HepG2 (cell line): ENCODE results near the gene AXDND1. TPM values are rescaled to one million over a fixed set of nuclear protein-coding genes. Genes with fewer than 3 reads are reported as not detected.
"Not testable (repeated sequence)": the region's sequence is repeated elsewhere in the genome, so short reads cannot be mapped to it uniquely, and the experiment has no call there.

Source experiments
- ATAC-seq: fragments of 200-7000 bp; cut with Tn5 transposase; 3 replicates; pipeline ENCODE4 v1.9.1; 2020; ENCODE audit warnings: mild to moderate bottlenecking, moderate library complexity
- BruUV-seq: library from RNA; stranded (reverse); fragments of 400-500 nt; replicated peaks from 2 replicates; lab custom pipeline; 2021; lab: Mats Ljungman, UMichigan
- CTCF ChIA-PET: fragments of 300-600 bp; formaldehyde crosslinking; extraction: SDS; loops from one replicate; lab custom pipeline; 2021; ENCODE audit warnings: low total read pairs, inconsistent platforms, low intra/inter-chr PET ratio; lab: Yijun Ruan, JAX
- POLR2A ChIA-PET: fragments of 350-600 bp; sonication (Branson Sonifier 250); formaldehyde crosslinking; loops from one replicate; lab custom pipeline; 2020; ENCODE audit warnings: antibody characterized with exemption, inconsistent platforms; lab: Yijun Ruan, JAX
- DNase-seq: peaks from one replicate; pipeline ENCODE4 v3.0.0-alpha.2; 2015; ENCODE audit warnings: low spot score
- FAIRE-seq: peaks from 3 replicates; lab custom pipeline; 2011; peaks lifted over from hg19 to GRCh38; lab: Jason Lieb, UNC
- H2AFZ ChIP-seq: one replicate; pipeline ENCODE4 v1.6.1; 2011; ENCODE audit warnings: low read length, inconsistent platforms
- H3K27ac ChIP-seq: fragments of 300-600 bp; 3 replicates; pipeline ENCODE4 v1.8.0; 2011; ENCODE audit warnings: mixed run types, mild to moderate bottlenecking, mixed read lengths, low read length, inconsistent platforms; ENCODE audit not compliant: insufficient read depth; ENCODE audit errors: extremely low read length
- H3K27me3 ChIP-seq, 2 experiments: fragments of 200-600 bp in 1 of 2; 2 replicates in 1 of 2; 3 replicates in 1 of 2; pipeline versions ENCODE4 v1.6.0 to v1.8.0; 2011; ENCODE audit warnings: low read length in 2 of 2, mild to moderate bottlenecking in 2 of 2, moderate library complexity in 2 of 2, inconsistent platforms in 1 of 2; ENCODE audit not compliant: insufficient read depth in 2 of 2, control insufficient read depth in 1 of 2
- H3K36me3 ChIP-seq, 2 experiments: fragments of 200-600 bp in 1 of 2; replicated peaks in 1 of 2; 2 replicates in 1 of 2; 3 replicates in 1 of 2; pipeline versions ENCODE4 v1.5.1 to v1.8.0; 2011; ENCODE audit warnings: low read length in 2 of 2, inconsistent platforms in 1 of 2; ENCODE audit not compliant: insufficient read depth in 2 of 2, control insufficient read depth in 1 of 2
- H3K4me1 ChIP-seq: 2 replicates; pipeline ENCODE4 v1.5.1; 2012; ENCODE audit warnings: low read length, inconsistent platforms; ENCODE audit not compliant: insufficient read depth
- H3K4me2 ChIP-seq: 2 replicates; pipeline ENCODE4 v1.6.0; 2011; ENCODE audit warnings: low read depth, low read length, inconsistent platforms
- H3K4me3 ChIP-seq, 3 experiments: fragments of 200-600 bp in 1 of 3; sonication (generic), shearing (Covaris generic) in 1 of 3; replicated peaks in 1 of 3; 2 replicates each; pipeline ENCODE4 v1.5.1; 2011 to 2016; ENCODE audit warnings: low read length in 3 of 3, inconsistent platforms in 2 of 3, low read depth in 2 of 3, mild to moderate bottlenecking in 2 of 3, control low read depth in 1 of 3, mixed read lengths in 1 of 3; ENCODE audit not compliant: insufficient read depth in 1 of 3
- H3K79me2 ChIP-seq: one replicate; pipeline ENCODE4 v1.6.1; 2011; ENCODE audit warnings: low read length, inconsistent platforms; ENCODE audit not compliant: insufficient read depth
- H3K9ac ChIP-seq: 2 replicates; pipeline ENCODE4 v1.6.0; 2011; ENCODE audit warnings: mild to moderate bottlenecking, low read depth, low read length, inconsistent platforms; ENCODE audit not compliant: insufficient read depth
- H3K9me3 ChIP-seq: 2 replicates; pipeline ENCODE4 v1.5.1; 2012; ENCODE audit warnings: mild to moderate bottlenecking, low read length
- H4K20me1 ChIP-seq: 2 replicates; pipeline ENCODE4 v1.6.0; 2011; ENCODE audit warnings: inconsistent platforms, mild to moderate bottlenecking, low read length, moderate library complexity; ENCODE audit not compliant: insufficient read depth
- WGBS: methylation state at CpG from one replicate; pipeline ENCODE4 v1.1.6; 2017; ENCODE audit warnings: low lambda C conversion rate; 5-methylcytosine and 5-hydroxymethylcytosine counted together
- in situ Hi-C: cut with HindIII; loops from 2 replicates; pipeline ENCODE4 v1.10.0; 2017; ENCODE audit warnings: low pct_unique_long_range_greater_than_20kb; ENCODE audit not compliant: extremely low pct_ligation_motif_present
- intact Hi-C: fragments of 100-400 bp; cut with micrococcal nuclease; formaldehyde crosslinking; loops from one replicate; pipeline ENCODE4 v1.10.0; 2022; ENCODE audit not compliant: unreplicated experiment
- polyA plus RNA-seq, 8 experiments: library from polyadenylated mRNA; depleted of rRNA in 3 of 8; stranded (reverse) in 7 of 8; unstranded in 1 of 8; fragments of >200 nt; fragmentation: Illumina TruSeq in 4 of 8; extraction: Trizol in 4 of 8; gene quantifications; 2 replicates each; pipeline versions ENCODE4 v1.2.1 to v1.2.3, GENCODE V29; 2011 to 2016; ENCODE audit warnings: low read depth in 4 of 8, missing spikeins in 1 of 8, mixed read lengths in 1 of 8; ENCODE audit not compliant: insufficient read depth in 1 of 8
- total RNA-seq, 5 experiments: library from RNA; depleted of rRNA; stranded (reverse); fragments of >200 nt; fragmentation: Illumina TruSeq; extraction: Trizol; gene quantifications; 2 replicates each; pipeline ENCODE4 v1.2.3, GENCODE V29; 2016; ENCODE audit warnings: low read depth in 1 of 5
- TF ChIP-seq, protein P1 (sequence below): sonication (generic); formaldehyde crosslinking; conservative IDR thresholded peaks from 2 replicates; pipeline ENCODE4 v1.4.0; 2020; ENCODE audit warnings: missing genetic modification reagents

The AXDND1 gene
- total and polyA plus RNA-seq, 2 of the 13 experiments (the other 11 are each of a cell fraction or from before 2014, with no cell fraction given) = 0.15 to 0.40 TPM

DNA sequence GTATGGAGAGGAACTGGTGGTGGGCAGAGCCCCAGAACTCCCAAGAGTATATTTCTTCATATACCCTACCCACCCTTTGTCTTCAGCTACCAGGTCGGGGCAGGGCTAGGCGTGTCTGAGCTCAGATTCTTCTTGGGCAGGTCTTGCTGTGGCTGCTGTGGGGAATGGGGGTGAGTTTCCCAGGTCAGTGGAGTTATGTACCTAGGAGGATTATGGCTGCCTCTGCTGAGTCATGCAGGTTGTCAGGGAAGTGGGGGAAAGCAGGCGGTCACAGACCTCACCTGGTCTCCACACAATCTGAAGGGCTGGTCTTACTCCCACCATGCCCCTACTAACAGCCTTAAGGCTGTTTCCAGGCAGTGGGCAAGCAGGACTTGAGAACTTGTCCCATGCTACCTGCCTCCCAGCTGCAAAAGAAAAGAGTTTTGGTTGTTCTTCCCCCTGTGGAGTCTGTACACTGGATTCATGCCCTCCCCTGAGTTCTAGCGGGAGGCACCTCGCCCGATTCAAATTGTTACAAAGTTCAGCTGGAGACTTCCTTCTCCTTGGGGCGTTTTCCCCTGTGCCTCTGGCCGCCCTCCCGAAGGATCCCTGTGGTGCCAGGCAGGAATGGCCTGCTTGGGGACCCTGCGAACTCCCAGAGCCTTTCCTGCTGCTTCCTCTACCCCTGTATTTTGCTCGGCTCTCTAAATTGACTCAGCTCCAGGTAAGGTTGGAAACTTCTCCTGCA is 151.4 kb downstream of the AXDND1 start:
- H3K36me3 ChIP-seq = no peaks in the 10 kb centered on the region
- H3K9me3 ChIP-seq = no peaks in the 10 kb centered on the region
- BruUV-seq = no TSS peak
- DNase-seq (no peak), FAIRE-seq (no peak), ATAC-seq (no peak)
- CTCF ChIA-PET = no interaction called here
- in situ Hi-C loops = loop anchor here (10.0 kb wide), 1 partner anchor 62 kb away; no protein-coding TSS in a partner anchor
- peaks cover 0 to 7% of the 10 kb centered on the region in 2 experiments; a peak in 1 of 5 replicates for H3K27me3 ChIP-seq
- H3K4me2 ChIP-seq = no peak overlapping the region
- no peaks in the 10 kb centered on the region for H3K4me1 ChIP-seq
- 4% methylated on average over 10 of the region's 11 CpGs for WGBS
- intact Hi-C loops = no loop called here
- POLR2A ChIA-PET = no interaction called here
- H3K79me2 ChIP-seq = no peaks in the 10 kb centered on the region
- H3K27ac ChIP-seq = no peak overlapping the region
- no peak overlapping the region for H3K4me3 ChIP-seq
- TF ChIP-seq, protein P1, sequence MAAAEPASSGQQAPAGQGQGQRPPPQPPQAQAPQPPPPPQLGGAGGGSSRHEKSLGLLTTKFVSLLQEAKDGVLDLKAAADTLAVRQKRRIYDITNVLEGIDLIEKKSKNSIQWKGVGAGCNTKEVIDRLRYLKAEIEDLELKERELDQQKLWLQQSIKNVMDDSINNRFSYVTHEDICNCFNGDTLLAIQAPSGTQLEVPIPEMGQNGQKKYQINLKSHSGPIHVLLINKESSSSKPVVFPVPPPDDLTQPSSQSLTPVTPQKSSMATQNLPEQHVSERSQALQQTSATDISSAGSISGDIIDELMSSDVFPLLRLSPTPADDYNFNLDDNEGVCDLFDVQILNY (CRISPR knock-in tag) = no peak
- H3K9ac ChIP-seq = no peak overlapping the region
- no peaks in the 10 kb centered on the region for H4K20me1 ChIP-seq
- H2AFZ ChIP-seq = no peak overlapping the region

DNA sequence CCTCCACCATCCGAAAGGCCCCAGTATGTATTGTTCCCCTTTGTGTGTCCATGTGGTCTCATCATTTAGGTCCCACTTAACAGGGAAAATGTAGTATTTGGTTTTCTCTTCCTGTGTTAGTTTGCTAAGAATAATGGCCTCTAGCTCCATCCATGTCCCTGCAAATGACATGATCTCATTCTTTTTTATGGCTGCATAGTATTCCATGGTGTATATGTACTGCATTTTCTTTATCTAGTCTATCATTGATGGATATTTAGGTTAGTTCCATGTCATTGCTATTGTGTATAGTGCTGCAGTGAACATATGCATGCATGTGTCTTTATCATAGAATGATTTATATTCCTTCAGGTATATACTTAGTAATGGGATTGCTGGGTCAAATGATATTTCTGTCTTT is 152.8 kb downstream of the AXDND1 start:
- H2AFZ ChIP-seq, POLR2A ChIA-PET, FAIRE-seq, H3K27me3 ChIP-seq, H3K4me3 ChIP-seq, H3K27ac ChIP-seq, H3K36me3 ChIP-seq, H4K20me1 ChIP-seq, H3K9me3 ChIP-seq, H3K4me1 ChIP-seq, CTCF ChIA-PET, H3K9ac ChIP-seq, H3K79me2 ChIP-seq, BruUV-seq, H3K4me2 ChIP-seq, intact Hi-C loops, ATAC-seq, DNase-seq: not testable (repeated sequence)
- in situ Hi-C loops = loop anchor here (10.0 kb wide), 1 partner anchor 64 kb away; no protein-coding TSS in a partner anchor
- 35% methylated on average over 1 of the region's 1 CpG for WGBS
